Measurements from ENCODE around the gene UBA6.
A peak's percentile ranks its signal among the peaks of the same experiment; 100 is the strongest.
"Not testable (repeated sequence)": the region's sequence is repeated elsewhere in the genome, so short reads cannot be mapped to it uniquely, and the experiment has no call there.

Gene UBA6

DNA sequence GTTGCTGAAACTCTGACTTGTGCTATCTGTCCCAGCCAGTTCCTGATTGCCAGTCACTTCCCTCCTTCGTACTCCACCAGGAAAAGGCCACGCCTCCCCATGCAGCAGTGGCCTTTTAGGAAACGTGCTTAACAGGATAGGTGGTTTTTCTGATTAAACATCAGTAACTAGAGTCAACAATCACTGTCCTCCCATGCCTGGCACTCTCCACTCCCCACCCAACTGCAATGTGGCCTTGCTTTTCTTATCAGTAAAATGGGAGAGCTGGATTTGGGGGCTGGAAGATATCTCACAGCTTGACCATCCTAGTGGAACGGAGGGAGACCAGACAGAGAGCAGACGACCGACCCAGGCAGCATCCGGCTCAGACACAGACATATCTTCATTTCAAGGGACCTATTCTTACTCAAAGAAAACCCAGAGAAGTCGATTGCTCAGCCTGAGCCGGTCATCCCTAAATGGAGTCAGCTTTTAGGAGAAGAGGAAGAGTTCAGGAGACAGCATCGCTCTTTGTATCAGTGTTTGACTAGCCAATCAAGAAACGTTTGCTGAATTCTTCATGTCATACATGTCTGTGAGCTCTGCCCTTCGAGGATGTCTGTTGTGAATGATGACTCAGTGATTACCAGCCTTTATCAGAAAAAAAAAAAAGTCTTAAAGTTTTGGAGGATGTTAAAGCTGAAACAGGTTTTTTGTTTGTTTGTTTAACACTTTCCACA lies 12.7 kb upstream of the UBA6 start:
- no peak for DNase-seq

DNA sequence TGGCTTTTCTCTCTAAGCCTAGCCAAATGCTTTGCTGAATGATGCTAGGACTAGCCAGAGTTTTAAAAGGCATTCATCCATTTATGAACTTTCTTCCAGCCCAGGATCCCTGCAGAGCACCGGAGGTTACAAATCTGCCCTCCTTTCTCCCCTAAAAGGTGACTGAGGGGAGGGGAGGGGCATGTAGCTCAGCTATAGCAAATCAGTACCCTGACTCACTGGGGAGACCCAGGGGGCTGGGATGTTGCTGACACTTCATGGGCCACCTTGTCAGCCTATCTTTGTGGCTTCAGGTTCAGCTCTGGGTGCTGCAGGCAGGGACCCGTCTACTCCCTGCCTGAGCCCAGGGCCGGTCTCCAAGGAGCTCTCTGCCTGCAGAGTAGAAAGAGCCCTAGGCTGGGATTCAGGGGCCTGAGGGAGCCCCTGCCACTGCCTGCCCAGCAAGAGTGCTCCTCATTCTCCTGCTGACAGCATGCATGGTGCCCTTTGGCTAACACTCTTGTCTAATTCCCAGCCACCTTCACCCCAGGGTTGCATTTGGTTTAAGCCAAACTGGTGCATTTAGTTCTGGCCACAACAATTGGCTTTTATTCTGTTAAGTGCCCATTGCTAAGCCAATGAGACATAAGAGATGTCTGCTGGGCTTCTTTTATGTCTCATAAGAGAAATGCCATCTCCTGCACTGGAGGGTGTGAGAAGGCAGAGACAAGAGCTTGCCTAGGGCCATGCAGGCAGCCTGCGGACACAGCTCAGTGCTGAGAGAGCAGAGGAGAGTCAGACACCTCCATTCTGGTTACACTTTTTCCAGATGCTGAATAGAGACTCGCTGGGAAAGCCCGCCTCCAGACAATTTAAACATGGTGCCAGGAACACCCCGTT lies 11.9 kb upstream of the UBA6 start:
- no peak for DNase-seq

DNA sequence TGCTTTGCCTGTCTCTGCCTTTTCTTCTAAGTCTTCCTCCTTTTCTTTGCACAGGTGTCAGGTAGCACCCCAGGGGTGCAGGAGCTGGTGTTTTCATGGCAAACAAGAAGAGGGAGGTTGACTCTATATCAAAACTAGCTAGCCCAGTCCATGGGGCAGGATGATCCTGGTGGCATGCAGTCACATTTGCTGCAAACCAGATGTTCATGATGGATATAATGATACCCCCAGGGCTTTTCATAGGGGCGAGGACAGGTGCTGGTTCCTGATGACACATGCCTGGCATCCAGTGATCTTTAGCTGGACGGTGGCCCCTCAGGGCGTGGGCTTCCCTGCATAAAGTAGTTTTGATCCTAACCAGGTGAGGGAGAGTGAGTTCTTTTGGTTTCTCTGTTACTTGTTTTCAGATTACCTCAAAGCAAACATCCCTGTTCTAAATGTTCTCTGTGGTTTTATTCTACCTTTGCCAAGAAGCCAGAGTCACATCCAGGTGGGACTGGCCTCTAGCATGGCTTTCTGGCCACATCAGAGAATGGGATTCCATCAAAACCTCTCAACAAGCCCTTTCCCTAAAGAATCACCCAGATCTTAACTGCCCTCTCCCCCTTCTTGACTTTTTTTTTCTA lies 11.2 kb upstream of the UBA6 start:
- DNase-seq, result no peak

DNA sequence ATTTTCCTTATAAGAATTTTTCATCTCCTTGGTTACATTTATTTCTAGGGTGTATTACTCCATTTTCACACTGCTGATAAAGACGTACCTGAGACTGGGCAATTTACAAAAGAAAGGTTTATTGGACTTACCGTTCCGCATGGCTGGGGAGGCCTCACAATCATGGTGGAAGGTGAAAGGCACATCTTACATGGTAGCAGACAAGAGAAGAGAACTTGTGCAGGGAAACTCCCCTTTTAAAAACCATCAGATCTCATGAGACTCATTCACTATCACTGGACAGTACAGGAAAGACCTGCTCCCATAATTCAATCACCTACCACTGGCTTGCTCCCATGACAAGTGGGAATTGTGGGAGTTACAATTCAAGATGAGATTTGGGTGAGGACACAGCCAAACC lies 5.7 kb upstream of the UBA6 start:
- not testable (repeated sequence) for DNase-seq

DNA sequence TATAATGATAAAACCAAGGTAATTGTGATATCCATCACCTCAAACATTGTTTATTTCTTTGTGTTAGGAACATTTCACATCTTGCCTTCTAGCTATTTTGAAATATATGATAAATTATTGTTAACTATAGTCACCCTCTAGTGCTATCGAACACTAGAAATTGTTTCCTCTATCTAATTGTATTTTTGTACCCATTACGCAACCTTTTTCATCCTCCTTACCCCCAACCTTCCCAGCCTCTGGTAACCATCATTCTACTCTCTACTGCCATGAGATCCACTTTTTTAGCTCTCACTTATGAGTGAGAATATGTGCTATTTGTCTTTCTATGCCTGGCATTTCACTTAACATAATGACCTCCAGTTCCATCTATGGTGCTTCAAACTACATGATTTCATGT lies 3.9 kb upstream of the UBA6 start:
- DNase-seq, result no peak

DNA sequence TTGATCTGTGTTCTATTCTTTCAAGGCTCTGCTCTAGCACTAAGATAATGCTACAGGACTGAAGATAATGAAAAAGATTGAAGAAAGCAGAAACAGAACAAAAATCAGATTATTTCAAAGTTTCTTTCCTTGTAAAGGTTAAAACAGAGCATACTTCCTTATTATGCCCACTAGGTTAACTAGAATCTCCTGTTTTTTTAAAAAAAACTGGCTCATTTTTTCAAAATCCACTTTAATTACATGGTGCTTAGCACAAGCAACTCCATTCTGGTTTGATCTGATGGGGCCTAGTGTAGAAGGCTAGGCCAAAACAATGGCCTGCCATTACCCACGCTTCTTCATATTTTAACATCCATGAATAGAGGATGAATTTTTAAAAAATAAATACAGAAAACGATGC lies 1.2 kb upstream of the UBA6 start:
- DNase-seq, result no peak

DNA sequence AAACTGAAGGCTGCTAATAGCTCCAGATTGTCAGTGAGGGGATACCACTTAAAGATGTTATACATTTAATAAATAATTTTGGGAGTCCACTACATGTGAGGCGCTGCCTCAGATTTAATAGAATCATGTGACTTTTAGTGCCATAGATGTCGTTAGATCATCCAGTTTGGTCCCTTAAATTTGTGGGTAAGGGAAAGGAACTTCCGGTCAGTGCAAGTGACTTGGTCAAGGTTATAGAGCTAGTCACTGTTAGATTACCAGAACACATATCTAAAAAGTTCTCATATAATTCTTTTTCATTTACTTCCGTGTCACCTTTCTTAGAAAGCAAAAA lies 529 bp upstream of the UBA6 start:
- DNase-seq, result no peak

DNA sequence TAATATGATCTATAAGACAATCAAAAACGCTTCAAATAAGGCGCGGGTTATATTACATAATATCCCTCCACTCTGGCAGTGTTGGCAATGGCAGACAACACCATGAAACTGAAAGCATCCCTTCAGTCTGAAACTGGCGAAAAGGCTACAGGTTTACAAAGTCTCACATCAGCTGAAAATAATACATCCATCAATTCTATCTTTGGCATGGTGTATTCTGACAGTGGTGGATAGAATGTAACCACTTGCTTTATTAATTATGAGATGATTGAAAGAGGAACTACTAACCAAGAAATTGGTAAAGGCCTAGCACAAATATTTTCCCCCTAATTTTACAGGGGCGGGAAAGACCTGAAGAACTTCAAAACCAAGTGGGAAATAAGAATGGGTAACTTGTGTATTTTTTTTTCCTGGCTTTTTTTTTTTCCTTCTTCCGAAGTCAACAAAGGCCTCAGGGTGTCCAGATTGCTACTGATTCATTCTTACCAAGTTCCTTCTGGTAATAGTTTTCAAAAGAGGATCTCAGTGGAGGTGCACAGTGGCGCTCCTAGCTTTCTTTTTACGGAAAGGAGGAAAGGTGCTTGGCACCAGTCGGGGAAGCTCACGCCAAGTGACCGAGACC lies 728 bp downstream of the UBA6 start:
- peak; percentile 11 for DNase-seq

DNA sequence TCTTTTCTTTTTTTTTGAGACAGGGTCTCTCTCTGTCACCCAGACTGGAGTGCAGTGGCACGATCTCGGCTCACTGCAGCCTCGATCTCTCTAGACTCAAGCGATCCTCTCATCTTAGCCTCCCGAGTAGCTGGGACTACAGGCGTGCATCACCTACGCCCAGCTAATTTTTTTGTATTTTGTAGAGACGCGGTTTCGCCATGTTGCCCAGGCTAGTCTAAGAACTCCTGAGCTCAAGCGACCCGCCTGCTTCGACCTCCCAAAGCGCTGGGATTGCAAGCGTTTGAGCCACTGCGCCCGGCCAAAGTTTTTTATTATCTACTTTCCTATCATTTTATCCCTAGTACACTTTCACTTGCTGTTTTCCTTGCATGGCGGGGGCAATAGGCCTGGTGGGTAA lies 1.4 kb downstream of the UBA6 start:
- no peak for DNase-seq

DNA sequence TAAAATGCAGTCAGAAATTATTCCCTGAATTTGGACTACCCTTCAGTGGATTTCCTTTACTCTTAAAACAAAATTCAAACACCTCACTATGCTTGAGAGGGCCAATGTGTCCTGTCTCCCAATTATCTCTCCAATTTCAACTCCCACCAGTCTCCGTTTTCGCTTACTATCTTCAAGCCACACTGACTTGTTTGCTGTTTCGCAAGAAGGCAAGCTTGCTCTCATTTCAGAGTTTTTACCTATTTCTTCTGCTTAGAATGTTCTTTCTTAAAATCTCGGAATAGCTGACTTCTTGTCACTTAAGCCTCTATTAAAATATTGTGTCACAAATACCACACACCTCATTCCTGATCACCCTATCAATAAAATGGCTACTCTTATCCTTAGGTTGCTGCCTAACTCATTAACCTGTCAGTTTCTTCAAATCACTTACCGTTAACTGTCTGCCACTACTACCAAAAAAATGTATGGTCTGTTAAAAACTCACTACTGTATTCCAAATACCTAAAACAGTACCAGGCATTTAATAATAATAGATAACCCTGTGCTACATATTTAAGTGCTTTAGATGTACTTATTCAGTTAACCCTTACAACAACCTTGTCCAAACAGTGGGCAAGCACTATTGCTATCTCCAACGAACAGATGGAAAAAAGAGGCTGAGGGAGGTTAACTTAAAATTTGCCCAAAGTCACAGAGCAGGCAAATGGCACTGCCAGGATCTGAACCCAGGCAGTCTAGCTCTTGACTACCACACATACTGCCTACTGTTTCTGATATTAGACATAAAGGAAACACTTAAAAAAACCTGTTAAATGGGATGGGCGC lies 2.9 kb downstream of the UBA6 start:
- DNase-seq, result no peak

DNA sequence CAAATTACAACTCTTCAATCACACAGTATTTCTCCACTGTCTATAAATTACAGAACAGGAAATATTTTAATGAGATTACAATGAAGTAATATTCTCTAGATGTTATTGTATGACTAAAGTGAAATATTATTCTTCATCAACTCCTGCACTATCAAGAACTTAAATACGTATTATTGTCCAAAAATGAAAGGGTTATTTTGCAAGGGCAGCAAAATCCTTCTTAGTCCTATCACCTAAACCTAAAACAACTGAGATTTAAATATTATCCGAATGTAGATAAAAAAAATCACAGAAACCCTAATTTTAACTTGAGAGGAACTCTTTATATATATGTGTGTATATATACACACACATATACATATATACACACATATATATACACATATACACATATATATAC lies 4.9 kb downstream of the UBA6 start:
- DNase-seq, result no peak

DNA sequence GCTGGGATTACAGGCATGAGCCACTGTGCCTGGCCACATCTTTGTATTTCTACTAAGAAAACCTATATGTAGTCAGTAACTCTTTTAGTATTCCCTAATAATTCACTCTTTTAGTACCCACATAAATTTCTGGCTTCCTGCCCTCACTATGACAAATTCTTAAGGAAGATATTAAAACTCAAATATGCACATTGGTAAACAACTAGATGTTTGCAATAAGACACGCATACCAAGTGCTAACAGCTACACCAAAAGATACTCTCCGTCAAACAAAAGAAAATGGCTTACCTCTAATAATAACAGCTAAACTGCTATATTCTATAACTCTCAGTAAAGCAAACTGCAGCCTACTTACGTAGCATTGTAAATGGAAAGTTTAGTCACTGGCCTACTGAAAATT lies 6.3 kb downstream of the UBA6 start:
- no peak for DNase-seq

DNA sequence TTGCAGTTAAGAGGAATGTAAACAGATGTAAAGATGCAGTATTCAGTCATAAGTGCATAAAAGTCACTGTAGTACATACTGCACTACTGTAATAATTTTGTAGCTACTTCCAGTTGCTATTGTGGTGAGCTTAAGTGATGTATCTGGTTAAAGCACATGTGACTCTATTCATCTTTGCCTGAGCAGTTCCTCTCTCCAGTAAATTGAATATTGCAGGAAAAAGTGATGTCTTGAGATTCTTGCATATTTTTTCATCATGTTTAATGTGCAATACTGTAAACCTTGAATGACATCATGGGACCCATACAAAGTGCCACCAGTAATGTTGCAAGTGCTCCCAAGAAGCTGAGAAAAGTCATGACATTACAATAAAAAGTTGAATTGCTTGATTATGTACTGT lies 9.6 kb downstream of the UBA6 start:
- DNase-seq, result no peak

DNA sequence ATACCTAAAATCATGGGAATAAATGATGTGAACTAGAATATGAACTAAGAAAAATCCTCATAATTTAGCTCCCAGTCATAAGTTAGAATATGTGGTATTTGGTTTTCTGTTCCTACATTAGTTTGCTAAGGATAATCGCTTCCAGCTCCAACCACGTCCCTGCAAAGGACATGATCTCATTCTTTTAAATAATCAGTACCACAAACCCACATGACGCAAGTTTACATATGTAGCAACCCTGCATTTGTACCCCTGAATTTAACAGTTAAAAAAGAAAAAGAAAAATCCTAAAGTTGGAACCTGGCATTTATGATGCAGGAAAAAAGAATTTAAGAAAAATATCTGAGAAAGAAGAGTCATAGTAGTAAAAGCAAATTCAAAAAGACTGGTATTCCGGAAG lies 13.3 kb downstream of the UBA6 start:
- no peak for DNase-seq

DNA sequence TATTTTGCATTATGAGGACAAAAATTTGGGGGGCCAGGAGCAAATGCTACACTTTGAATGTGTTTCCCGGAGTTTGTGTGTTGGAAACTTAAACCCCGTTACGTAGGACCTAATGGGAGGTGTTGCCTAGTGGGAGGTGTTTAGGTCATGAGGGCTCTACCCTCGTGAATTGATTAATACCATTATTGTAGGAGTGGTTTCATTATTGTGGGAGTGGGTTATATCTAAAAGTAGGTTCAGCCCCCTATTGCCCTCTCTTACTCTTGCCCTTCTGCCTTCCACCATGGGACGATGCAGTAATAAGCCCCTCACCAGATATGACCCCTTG lies 15.5 kb downstream of the UBA6 start:
- DNase-seq, result no peak

DNA sequence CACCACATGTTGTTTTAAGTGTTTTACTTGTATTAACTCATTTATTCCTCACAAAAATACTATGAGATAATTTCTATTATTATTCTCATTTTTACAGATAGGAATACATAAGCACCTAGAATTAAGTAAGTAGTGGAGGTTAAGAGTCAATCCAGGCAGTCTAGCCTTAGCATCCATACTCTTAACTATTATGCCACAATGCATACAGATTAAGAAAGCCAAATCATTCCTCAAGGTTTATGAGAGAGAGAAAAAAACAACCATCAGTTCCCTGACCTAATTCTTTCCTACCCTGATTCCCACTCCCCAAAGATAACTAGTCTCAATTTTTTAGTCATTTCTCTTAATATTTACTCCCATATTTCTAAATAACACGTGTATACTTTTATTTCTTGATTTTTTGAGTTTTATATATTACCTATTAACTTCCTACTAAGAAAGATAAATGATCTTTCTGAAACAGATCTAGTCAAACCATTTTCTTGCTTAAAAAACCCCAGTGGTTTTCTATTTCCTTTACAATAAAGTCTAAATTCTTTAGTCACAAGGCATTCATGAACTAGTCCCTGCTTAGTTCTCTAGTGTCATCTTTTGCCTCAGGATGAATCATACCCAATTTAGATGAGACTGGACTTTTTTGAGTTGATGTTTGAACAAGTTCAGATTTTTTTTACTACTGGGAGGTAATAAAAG lies 16.0 kb downstream of the UBA6 start:
- DNase-seq, result no peak

DNA sequence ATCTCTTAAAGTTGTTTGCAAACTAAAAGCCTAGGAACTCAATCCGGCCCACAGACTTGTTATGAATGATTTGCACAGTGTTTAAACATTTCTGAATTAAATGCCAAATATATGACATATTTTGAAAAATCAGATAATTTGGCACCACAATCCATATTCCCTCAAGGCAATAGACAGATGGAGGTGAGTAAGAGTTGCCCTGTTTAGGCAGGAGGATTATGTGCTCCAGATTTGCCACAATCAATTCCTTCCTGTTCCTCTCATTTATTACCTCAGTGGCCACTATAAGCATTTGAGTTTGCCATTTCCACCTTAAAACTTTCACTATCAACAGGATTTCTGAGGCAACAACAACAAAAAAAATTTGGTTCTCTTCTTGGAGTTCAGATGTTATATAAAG lies 18.7 kb downstream of the UBA6 start:
- DNase-seq, result no peak

DNA sequence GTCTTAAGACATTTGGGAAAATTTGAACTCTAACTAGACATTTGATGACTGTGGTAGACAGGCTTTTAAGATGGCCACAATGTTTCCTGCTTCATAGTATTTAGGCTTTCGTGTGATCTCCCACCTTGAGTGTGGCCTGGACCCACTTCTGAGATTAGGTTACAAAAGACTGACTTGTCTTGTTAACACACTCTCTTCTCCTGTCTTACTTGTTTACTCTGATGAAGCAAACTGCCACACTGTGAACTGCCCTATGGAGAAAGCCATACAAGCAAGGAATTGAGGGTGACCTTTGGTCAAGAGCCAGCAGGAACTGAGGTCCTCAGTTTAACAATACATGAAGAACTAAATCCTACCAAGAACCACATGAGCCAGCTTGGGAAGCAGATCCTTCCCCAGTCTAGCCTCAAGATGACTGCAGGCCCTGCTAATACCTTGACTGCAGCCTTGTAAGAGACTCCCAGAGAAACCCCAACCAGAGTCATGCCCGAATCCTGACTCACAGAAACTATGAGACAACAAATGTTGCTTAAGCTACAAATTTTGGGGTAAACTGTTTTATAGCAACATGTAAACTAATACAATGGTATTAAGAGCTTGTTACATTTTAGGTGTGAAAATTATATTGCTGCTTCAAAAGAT lies 20.3 kb downstream of the UBA6 start:
- DNase-seq, result no peak

DNA sequence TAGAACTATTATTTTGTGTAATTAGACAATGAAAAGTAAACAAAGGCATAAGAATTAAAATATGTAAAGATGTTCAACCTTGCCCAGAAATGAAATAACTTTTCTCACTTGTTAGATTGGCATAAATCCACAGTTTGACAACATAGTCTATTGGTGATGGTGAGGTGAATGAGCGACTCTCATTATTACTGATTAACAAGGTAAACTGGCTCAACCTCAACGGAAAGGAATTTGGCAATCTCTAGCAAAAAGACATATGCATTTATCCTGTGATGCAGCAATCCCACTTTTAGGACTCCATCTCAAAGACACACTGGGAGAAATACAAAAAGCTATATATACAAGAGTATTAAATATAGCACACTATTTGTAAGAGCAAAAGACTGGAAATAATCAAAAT lies 22.3 kb downstream of the UBA6 start:
- DNase-seq, result no peak

DNA sequence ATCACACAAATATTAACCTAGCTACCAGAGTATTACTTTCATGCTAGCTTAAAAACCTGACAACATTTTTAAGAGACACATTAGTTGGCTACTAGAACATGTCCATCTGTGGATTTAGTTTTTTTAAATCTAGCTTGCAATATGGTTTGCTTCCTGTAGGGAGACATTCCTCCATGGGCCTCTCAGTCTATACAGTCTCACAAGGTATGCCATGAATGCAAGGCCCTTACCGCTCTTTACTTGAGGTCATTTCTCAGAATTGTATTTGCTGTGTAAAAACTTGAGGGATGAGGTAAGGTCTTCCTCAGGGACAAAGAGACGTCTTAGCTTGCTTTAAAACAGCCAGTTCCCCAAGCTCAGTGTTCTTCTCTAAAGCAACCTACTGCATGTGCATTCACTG lies 26.9 kb downstream of the UBA6 start:
- no peak for DNase-seq

DNA sequence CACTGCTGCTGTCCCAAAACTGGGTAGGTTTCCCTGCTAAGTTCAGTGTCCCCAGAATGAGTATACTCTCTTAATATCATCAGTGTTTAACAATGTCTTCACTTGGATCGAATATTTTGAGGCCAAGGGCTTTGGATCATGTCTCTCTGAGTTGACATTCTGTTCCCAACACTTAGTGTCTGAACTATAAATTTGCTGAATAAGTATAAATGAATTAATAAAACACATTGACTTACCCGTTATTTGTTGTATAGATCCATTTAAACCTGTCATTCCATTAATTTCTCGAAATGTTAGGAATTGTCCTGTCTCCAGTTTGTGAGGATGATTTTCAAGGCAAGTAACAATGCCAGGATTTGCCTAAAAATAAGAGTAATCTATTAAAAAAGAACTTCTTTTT lies 32.6 kb downstream of the UBA6 start:
- DNase-seq, result no peak

DNA sequence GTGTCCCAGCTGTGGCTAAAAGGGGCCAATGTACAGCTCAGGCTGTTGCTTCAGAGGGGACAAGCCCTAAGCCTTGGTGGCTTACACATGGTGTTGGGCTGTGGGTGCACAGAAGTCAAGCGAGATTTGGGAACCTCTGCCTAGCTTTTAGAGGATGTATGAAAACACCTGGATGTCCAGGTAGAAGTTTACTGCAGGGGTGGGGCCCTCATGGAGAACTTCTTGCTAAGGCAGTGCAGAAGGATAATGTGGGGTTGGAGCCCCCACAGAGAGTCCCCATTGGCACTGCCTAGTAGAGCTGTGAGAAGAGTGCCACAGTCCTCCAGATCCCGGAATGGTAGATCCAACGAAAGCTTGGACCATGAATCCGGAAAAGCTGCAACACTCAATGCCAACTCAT lies 40.5 kb downstream of the UBA6 start:
- no peak for DNase-seq
